SK-N-DZ (cell line): ENCODE data around the gene BPIFB1.

ENCODE experiments used
- DNase-seq: peaks from one replicate; pipeline ENCODE4 v3.0.0-alpha.2; 2015; ENCODE audit warnings: low spot score

BPIFB1 gene

DNA sequence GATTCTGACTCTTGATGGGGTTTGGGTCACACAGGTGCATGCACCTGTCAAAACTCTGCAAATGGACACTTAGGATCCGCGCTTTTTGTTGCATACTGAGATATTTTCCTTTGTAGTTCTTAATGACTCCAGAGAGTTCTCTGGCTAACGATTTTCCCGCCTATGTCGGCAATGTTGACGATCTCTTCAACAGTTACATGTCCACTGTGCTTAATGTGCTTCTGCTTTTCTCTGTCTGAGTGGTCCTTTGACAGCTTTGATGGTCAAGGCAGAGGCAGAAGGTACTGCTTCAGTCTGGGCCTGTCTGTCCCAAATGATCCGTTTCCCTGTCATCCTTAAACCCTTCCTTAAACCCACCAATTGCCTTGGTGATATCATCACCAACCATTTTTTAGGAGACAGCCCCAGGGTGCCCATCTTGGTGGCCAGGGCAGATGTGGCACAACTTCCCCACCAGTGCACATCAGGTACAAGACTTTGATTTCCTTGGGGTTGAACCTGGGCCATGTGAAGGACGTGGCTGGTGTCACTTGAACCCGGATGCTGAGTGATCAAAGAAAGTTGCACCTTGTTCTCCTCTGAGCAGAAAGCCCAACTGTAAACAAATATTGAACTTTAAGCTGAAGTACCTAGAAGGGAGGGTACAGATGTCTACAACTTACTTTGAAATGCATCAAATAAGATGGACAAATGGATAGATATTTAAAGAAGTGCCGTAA is 10.7 kb upstream of the BPIFB1 start:
- no peak for DNase-seq

DNA sequence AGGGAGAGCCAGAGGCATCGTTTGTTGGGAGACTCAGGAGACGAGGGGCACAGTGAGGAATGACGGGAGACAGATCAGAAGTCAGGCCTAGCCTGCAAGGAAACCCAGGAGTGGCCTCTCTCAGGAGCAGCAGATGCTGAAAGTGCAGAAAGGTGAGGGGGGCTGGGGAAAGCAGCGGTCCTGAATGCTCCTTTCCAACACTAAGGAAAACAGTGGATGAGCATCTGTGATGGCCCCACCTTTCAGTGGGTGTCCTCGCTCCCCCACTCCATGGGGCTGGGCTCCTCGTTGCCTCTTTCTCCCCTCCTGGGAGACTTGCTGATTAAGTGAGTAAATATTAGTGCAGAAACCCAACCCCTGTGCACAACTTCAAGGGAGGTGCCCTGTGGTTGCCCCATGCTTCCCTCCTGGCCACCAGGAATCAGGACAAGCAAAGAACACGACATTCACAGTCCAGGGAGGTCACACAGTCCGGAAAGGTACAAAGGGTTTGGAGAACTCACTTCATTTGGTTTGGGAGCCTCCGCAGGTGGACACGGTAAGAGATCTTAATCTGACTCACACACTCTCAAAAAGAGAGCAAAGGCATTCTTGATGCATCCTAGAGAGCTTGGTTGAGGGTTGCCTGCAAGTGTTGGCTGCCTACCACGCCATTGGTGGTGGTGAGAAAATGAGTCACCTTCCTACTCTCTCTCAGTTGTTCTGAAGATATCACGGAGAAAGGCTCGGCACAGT is 9.7 kb upstream of the BPIFB1 start:
- no peak for DNase-seq

DNA sequence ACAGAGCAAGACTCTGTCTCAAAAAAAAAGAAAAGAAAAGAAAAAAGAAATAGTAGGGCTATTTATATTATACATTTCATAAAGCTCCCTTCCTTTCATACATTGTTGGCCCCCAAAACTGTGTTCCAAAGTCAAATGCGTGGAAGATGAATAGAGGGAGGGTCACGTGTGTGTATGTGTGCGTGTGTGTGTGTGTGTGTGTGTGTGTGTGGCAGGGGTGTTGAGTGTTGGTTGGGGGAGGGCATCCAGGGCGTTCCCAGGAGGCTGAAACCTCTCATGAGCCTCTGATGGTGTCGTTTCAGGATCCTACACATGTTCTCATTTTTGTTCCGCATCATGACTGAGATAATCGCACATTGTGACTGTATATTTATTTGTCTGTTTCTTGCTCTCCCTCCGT is 7.8 kb upstream of the BPIFB1 start:
- DNase-seq = no peak

DNA sequence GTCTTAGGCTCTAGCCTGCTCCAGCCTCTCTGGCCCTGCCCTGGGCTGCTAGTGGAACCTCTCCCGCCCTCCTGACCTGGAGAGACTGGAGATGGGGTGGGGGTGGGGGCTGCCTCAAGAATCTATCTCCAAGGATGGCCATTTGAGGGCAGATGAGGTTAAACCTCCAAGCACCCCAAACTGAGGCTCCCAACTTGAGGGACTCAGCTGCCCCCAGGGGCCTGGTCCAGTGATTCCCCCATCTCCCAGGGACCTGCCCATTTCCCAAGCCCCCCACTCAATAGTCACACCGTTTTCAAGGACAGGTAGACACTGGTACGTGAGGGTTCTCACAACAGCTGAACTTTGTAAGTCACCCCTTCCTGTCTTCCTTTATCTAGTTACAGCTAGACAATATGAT is 7.1 kb upstream of the BPIFB1 start:
- no peak for DNase-seq

DNA sequence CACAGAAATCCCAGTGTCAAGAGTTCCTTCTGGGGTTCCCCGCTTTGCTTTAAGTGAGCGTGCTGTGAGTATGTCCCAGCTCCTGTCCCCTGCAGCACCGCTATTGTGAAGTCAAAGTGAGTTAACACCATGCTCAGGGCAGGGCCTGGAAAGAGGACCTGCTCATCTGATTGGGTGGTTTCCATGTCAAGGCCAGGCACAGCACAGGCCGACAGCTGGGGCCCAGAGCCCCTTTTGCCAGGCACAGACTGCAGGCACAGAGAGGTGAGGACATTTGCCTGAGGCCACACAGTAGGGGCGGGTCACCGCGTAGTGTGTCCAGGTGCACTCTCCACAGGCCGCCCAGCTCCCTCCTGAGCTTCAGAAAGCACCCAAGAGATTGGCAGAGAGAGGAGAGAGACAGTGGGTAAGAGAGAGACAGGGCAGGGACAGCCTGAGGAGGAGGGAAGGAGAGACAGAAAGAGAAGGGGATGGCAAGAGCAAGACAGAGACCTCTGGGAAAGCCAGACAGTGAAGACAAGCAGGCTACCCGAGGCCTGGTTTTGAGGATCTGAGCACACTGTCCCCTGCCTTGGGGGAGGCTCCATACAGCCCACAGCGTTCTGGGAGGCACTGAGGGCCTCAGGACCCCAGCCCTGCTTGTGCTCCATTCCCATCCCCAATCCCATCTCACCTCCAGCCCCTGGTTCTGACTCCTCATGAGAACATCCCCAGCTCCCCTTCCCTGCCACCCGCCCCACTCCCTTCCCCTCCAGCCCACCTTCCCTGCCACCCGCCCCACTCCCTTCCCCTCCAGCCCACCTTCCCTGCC is 6.5 kb upstream of the BPIFB1 start:
- no peak for DNase-seq

DNA sequence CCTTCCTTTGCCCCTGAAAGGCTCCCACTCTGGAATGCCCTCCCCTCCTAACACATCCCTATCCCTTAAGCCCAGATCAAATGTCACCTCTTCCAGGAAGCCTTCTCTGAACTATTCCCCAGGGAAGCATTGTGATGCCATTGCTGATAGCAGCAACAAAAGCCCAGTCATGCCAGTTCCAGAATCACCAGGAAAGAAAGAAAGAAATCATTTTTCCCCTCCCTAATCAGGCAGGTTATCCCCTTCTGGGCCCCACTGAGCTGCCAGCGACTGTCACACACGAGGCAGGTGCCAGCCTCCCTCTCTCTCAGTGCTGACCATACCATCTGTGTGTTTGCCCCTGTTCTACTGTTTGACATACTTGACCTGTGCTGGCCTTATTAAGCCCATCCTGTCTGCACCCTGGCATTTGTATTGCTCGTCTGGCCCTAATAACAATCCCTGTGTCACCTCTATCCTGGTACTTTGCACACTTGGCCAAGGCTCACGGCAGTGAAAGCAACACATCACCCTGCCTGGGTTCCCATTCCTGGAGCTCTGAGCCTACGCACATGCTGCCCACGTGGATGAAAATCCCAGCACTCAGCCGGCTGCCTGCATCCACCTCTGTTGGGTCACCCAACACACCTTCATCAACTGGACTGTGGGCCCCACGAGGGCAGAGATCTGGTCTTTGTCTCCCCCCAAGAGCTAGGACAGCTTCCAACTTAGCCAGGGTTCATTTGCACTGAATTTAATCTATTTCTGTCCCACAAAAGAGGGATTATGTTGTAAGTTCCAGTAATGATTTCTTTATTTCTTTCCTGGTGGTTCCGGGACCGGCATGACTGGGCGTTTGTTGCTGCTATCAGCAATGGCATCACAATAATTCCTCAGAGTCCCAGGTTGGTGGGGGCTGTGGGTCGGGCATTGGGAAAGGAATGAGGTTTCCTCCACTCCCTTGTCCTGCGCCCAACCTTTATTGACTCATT is 5.3 kb upstream of the BPIFB1 start:
- peak; percentile 41 for DNase-seq

DNA sequence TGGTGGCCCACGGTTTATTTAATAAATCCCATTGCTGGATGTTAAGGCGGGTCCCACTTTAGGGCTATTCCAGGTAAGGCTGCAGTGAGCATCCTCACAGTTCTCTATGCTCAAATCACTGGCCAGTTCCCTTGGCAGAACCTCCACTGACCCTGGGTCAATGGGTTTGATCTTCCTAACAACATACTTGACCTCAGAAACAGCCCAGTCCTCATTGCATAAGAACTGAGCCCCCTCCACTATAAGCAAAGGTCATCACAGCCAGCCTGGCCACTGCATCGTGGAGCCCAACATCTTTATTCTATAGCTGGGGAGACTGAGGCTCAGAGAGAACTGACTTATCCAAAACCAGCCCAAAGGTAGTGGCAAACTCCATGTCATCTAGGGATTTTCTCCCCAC is 4.3 kb upstream of the BPIFB1 start:
- no peak for DNase-seq

DNA sequence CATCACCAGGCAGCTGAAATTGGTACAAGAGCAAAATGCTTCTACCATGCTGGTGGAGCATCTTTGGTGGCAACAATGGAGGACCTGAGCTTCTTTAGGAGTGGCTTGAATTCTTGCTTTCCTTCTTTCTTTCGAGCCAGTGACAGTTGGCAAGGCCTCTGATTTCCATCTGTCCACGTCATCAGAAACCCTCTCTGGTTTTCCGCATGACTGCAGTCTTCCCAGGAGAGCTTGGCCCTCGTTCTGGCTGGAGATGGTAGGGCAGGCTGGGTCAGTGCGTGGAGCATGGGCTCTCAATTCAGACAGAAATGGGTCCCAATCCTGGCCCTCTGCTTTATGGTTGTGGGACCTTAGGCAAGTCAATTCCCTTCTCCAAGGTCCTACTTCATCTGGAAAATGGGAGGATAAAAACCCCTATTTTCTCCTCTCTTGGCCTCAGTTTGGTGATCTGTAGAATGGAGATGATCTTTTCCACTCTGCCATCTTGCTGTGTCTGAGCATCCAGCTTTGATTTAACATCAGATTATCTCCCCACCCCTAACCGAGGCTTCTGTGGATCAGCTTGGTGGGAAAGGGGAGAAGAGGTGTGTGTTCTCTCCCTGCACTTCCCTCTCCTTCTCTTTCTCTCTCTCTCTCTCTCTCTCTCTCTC is 3.6 kb upstream of the BPIFB1 start:
- DNase-seq = no peak

DNA sequence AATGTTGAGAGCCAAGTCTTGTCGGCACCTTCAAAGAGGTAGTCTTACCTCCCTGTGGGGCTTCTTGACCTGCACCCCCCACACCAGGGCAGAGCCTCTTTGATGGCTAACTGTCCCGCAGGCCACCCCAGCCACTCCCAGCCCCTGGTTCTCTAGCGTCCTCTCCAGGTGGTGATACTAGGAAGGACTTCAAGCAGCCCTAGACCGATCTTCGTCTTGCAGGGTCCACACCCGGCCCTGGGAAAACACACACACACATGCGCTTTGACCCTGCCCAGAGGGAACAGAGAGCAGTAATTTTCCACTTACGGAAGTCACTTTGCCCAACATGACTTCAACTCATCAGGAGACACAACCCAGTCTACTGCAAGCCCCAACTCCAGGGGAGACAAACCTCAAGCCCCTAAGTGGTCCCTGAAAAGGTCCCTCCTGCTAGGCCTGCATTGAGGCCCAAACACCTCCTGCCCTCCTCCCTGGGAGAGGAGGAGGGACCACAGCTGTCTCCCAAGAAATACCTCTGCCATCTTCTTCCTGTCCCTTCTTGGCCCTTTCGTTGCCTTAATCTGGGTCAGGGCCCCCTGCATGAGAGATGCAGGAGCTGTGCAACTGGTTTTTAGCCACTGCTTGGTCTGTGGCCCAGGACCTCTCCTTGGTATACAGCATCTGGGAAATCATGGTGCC is 2.9 kb upstream of the BPIFB1 start:
- no peak for DNase-seq

DNA sequence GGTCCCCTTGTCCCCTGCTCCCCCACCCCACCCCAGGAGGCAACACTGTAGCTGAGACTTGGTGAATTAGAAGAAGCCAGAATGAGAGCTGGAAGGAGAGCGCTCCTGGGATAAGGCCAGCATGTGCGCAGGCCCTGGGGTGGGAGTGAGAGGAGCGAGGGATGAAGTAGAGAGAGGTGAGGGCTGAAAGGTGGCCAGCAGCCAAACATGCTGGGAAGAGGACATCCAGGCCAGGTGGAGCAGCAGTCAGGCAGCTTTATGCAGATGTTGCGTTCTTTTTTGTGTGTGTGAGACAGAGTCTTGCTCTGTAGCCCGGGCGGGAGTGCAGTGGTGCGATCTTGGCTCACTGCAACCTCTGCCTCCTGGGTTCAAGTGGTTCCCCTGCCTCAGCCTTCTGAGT is 2.2 kb upstream of the BPIFB1 start:
- no peak for DNase-seq

DNA sequence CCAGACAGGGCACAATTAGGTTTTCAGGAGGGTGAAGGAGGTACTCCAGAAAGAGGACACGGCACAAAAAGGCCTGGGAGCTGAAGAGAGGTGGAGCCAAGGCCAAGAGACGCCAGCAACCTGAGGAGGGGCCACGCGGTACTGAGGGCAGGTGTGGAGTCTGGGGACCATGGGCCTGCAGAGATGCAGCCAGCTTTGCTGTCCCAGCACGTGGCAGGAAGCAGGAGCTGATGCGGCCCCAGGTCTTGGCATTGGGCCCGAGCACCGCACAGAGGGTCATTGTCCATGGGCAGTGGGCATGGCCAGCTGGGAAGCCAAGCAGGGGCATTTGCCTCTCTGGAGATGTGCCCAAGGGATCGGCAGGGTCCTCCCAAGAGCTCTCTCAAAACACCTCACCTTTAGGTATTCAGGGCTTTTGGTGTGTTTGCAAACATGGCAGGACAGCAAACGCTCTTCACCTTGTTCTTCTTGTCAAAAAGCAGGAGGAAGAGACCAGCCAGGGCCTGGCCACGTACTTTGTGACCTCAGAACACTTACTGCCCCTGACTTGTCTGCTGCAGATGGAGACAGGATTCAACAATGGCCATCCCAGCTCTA is 1.4 kb upstream of the BPIFB1 start:
- DNase-seq = no peak

DNA sequence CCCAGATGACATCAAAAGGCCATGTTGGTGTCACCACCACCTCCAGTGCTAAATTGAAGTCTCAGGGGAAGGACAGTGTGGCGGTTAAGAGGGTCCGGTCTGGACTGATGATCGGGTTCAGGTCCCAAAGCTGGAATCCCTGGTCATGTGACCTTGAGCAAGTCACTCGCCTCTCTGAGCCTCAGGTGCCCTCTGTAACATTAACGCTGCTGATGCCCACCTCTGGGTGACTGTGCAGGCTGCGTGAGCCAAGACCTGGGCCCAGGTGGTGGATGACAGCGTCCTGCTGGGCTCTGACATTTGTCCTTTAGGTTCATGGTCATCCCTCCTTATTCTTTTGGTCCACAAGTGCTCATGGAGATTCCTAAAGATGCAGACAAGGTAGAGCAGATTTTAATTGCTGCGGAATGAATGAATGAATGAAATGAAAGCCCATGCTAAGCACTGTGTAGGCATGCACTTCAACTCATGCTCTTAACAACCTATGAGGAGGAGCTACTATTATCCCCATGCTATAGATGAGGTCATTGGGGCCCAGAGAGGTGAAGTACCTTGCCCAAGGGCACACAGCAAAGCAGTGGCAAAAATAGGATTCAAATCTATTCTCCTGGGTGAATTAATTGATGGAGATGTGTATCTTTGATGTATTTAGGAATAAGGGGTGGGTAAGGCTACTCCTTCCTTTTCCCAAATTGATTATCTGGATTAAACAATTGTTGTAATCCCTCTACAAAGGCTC is 649 bp upstream of the BPIFB1 start:
- no peak for DNase-seq

DNA sequence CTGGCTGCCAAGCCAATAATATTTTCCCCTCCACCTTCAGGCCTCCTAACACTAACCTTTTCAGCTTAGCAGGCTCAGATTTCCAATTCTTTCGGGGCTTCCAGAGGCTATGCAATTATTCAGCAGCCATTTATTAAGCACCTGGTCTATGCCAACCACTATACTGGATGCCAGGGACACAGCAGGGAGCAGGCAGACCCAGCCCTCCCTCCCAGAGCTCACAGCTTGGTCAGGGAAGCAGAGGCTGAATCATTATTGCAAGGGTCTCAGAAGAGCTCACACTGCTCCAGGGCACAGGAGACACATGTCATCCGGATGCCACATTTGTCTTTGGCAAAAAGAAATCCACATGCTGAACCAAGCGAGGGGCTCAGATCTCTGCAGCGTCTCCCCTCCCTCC is 1.3 kb downstream of the BPIFB1 start:
- no peak for DNase-seq

DNA sequence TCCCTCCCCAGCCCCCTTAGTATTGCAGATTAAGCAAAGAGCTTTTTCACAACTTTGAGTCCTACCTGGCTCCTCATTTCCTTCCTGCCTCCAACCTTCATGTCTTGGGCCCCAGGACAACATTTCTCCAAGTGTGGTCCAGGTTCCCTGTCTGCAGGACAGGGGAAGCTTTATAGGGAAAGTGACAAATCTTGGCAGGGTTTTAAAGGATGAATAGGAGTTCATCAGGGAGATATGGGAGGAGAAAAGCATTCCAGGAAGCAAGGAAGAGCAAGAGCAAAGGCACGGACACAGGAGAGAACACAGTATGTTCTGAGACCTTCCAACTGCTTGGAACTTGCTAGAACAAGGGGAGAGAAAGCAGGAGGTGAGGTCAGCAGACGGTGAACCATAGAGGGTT is 1.9 kb downstream of the BPIFB1 start:
- DNase-seq = no peak

DNA sequence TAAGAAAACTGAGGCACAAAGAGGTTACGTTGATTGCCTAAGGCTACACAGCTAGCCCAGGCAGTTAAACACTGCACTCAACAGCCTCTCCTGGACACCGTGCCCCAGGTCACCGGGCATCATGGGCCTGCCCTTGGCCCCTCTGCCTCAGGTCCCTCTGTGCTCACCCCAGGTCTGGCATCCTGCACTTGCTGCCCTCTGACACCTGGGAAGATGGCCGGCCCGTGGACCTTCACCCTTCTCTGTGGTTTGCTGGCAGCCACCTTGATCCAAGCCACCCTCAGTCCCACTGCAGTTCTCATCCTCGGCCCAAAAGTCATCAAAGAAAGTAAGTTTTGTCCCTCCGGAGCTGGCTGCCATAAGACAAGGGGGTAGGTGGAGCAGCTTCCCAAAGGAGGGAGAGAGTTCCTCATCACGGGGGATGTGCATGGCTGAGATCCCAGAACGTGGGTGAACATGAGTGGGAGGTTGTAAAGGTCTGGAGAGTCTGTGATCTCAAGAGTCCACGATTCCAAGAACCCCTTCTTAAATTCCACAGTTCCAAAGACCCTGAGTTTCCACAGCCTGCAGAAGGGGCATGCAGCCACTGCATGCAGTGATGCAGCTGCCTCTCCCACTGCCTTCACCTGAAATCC is 3.0 kb downstream of the BPIFB1 start:
- DNase-seq = no peak

DNA sequence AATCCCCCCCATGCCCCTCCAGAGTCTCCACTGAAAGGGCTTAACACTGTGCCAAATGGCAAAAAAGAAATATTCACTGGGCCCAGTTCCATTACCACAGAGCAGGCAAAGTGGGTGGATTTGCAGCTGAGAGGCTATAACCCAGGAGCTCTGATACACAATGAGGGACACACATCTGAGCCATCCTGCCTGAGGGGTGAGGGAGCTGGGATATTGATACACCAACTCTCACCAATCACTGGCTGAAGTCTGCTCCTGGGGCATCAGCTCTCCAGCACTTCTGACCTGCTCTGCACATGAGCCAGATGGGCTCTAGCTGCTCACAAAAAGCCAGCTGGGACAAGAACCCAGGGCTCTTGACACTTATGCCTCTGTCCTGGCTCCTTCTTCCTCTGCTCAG is 4.9 kb downstream of the BPIFB1 start:
- DNase-seq = no peak

DNA sequence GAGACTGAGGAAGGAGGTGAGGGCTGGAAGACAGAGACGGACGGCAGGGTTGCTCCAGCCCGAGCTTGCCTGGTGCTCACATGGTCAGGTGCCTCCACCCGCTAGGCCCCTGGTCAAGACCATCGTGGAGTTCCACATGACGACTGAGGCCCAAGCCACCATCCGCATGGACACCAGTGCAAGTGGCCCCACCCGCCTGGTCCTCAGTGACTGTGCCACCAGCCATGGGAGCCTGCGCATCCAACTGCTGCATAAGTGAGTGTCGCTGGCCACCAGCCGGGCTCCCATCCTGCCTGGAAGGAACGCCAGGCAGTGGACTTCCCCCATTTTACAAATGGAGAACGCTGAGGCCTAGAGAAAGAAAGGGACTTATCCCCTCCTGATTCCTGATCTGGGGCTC is 7.8 kb downstream of the BPIFB1 start:
- no peak for DNase-seq

DNA sequence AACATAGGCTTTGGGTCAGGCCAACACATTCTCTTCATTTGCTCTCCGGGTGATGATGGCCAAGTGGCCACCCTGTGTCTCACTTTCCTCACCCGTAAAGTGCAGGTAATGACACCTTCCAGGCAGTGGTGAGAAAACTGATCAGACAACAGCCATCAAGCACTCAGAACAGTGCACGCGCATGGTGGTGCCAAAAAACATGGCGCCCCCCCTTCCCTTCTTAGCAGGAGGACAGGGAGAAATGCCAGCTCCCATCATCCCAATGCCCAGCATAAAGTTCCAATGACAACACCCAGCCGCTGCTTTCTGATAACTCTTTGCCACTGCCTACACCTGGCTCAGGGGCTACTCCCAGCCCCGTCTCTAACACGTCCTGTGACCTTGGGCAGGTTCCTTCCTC is 8.4 kb downstream of the BPIFB1 start:
- DNase-seq = no peak
